Measurements from ENCODE around the gene AKT3.

GRCh38 chr1:243710467-243710866, 139.6 kb downstream of the AKT3 start:
- TF ChIP-seq KDM4A (IDR thresholded peaks at IDR 0.05; ENCODE audit: low read depth, low read length, severe bottlenecking) (no peak), BCL11A (IDR thresholded peaks at IDR 0.05; ENCODE audit: low read depth in 2 of 2, low read length in 2 of 2) (no peak), CHD1 (IDR thresholded peaks at IDR 0.05; ENCODE audit: low read depth, low read length) (no peak), SRF (IDR thresholded peaks at IDR 0.05; ENCODE audit: low read depth, low read length) (no peak), CHD2 (IDR thresholded peaks at IDR 0.05; ENCODE audit: low read length) (no peak), MAFK (IDR thresholded peaks at IDR 0.05; ENCODE audit: low read depth, low read length) (peak; percentile 52; the same call in 1 of the 2 replicates), JUND (IDR thresholded peaks at IDR 0.05; ENCODE audit: low read length) (no peak), NRF1 (IDR thresholded peaks at IDR 0.05; ENCODE audit: low read depth, low read length) (no peak), EZH2 (IDR thresholded peaks at IDR 0.05; ENCODE audit: low read depth, low read length, severe bottlenecking) (no peak)
- TF ChIP-seq, protein P1, sequence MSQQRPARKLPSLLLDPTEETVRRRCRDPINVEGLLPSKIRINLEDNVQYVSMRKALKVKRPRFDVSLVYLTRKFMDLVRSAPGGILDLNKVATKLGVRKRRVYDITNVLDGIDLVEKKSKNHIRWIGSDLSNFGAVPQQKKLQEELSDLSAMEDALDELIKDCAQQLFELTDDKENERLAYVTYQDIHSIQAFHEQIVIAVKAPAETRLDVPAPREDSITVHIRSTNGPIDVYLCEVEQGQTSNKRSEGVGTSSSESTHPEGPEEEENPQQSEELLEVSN (IDR thresholded peaks at IDR 0.05) = no peak
- TF ChIP-seq, protein P2, sequence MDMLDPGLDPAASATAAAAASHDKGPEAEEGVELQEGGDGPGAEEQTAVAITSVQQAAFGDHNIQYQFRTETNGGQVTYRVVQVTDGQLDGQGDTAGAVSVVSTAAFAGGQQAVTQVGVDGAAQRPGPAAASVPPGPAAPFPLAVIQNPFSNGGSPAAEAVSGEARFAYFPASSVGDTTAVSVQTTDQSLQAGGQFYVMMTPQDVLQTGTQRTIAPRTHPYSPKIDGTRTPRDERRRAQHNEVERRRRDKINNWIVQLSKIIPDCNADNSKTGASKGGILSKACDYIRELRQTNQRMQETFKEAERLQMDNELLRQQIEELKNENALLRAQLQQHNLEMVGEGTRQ (IDR thresholded peaks at IDR 0.05; ENCODE audit: low read length) = no peak
- TF ChIP-seq, protein P3, sequence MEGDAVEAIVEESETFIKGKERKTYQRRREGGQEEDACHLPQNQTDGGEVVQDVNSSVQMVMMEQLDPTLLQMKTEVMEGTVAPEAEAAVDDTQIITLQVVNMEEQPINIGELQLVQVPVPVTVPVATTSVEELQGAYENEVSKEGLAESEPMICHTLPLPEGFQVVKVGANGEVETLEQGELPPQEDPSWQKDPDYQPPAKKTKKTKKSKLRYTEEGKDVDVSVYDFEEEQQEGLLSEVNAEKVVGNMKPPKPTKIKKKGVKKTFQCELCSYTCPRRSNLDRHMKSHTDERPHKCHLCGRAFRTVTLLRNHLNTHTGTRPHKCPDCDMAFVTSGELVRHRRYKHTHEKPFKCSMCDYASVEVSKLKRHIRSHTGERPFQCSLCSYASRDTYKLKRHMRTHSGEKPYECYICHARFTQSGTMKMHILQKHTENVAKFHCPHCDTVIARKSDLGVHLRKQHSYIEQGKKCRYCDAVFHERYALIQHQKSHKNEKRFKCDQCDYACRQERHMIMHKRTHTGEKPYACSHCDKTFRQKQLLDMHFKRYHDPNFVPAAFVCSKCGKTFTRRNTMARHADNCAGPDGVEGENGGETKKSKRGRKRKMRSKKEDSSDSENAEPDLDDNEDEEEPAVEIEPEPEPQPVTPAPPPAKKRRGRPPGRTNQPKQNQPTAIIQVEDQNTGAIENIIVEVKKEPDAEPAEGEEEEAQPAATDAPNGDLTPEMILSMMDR (IDR thresholded peaks at IDR 0.05; ENCODE audit: control extremely low read depth in 1 of 3, insufficient read depth in 1 of 3, low read depth in 1 of 3, low read length in 3 of 3) = no peak

Measured in H1 (cell line).